Measurements from ENCODE around the gene SSU72.

DNA sequence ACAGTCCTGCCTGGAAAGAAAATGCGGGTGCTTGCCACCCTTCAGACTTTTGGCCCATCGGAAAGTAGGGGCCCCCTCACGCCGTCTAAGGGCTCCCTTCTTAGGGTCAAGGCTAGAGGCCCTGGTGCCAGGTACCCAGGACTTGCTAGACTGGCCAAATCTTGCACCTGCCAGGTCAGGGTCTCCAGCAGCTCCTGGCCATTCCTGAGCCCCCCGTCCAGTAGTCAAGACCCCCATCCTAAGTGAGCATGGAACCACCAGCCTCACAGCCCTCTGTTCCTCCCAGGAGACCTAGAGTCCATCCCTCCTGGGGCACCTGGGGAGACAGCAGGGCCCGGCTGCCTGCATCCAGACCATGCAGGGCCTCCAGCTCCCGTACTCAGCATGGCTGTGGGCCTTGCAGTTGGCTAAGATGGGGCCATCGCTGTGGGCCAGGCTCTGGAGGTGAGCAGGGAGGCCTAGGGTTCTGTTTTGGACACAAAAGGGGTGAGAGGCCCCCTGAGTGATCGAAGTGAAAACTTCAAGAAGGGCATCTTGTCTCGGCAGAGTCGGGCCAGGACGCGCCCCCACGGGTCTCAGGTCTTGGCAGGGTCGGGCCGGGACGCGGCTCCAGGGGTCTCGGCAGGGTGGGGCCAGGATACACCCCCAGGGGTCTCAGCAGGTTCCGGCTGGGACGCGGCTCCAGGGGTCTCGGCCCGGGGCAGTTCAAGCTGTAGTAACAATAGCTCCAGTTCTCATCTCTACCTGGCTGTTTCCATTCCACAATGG is 19.4 kb upstream of the SSU72 start:
- TF ChIP-seq, protein P1, sequence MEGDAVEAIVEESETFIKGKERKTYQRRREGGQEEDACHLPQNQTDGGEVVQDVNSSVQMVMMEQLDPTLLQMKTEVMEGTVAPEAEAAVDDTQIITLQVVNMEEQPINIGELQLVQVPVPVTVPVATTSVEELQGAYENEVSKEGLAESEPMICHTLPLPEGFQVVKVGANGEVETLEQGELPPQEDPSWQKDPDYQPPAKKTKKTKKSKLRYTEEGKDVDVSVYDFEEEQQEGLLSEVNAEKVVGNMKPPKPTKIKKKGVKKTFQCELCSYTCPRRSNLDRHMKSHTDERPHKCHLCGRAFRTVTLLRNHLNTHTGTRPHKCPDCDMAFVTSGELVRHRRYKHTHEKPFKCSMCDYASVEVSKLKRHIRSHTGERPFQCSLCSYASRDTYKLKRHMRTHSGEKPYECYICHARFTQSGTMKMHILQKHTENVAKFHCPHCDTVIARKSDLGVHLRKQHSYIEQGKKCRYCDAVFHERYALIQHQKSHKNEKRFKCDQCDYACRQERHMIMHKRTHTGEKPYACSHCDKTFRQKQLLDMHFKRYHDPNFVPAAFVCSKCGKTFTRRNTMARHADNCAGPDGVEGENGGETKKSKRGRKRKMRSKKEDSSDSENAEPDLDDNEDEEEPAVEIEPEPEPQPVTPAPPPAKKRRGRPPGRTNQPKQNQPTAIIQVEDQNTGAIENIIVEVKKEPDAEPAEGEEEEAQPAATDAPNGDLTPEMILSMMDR (IDR thresholded peaks at IDR 0.05): no peak
- no peak for TF ChIP-seq POLR2AphosphoS5 (IDR thresholded peaks at IDR 0.05; ENCODE audit: low read depth, low read length)

Data from Panc1 (cell line).